ENCODE measurements around the gene CDCP1. TPM values are rescaled to one million over a fixed set of nuclear protein-coding genes. Genes with fewer than 3 reads are reported as not detected.

CDCP1 gene
- total and polyA plus RNA-seq, 12 donors, result 0.27 to 4.3 (median 1.6) TPM

- H3K4me3 ChIP-seq, result peak overlapping the region in 1 of 4 donors; percentile 24
- intact Hi-C loops (cut with DNase I), result loop anchor here (5.0 to 10.0 kb wide), 4 partner anchors 172 to 632 kb away; no protein-coding TSS in a partner anchor
- peaks cover 0 to 30% of the 10 kb centered on the region in 2 donors for H3K4me1 ChIP-seq (replicated peaks in 1 of 2)
- no peaks in the 10 kb centered on the region for H3K27me3 ChIP-seq
- peak overlapping the region in 3 of 5 donors; percentile 25 to 84 (median 56) for H3K27ac ChIP-seq
- whole genome bisulfite sequencing, 4 donors, result 24 to 34% (median 32%) methylated on average over 21 to 64 of the region's 64 CpGs
- no peaks in the 10 kb centered on the region for H3K9me3 ChIP-seq (replicated peaks in 1 of 3)
- peak in 5 of 7 donors; percentile 35 to 48 (median 37) for DNase-seq
- no peak for TF ChIP-seq POLR2A (IDR thresholded peaks at IDR 0.05)
- TF ChIP-seq CTCF (IDR thresholded peaks at IDR 0.05), result no peak
- H3K36me3 ChIP-seq (replicated peaks in 1 of 2), result no peaks in the 10 kb centered on the region
Measured at GRCh38 chr3:45035441-45036301, 110.5 kb downstream of the CDCP1 start.

GRCh38 chr3:45034612-45035252 is 111.4 kb downstream of the CDCP1 start:
- DNase-seq, result peak; percentile 65 to 80 (median 68)
- H3K36me3 ChIP-seq (replicated peaks in 1 of 2), result no peaks in the 10 kb centered on the region
- TF ChIP-seq POLR2A (IDR thresholded peaks at IDR 0.05), result no peak
- TF ChIP-seq CTCF (IDR thresholded peaks at IDR 0.05), result no peak
- 48 to 77% (median 64%) methylated on average over 3 of the region's 3 CpGs for WGBS, 4 donors
- no peaks in the 10 kb centered on the region for H3K27me3 ChIP-seq
- peaks cover 0 to 30% of the 10 kb centered on the region in 2 donors for H3K4me1 ChIP-seq (replicated peaks in 1 of 2)
- intact Hi-C loops (cut with DNase I), result loop anchor here (5.0 to 10.0 kb wide), 4 partner anchors 173 to 633 kb away; no protein-coding TSS in a partner anchor
- no peak overlapping the region for H3K4me3 ChIP-seq
- H3K27ac ChIP-seq, result peak overlapping the region in 3 of 5 donors; percentile 25 to 84 (median 56)
- H3K9me3 ChIP-seq (replicated peaks in 1 of 3), result no peaks in the 10 kb centered on the region

- intact Hi-C loops (cut with DNase I), result loop anchor here in 1 of 2 donors (10.0 kb wide), 1 partner anchor 499 kb away; no protein-coding TSS in a partner anchor
- no peaks in the 10 kb centered on the region for H3K27me3 ChIP-seq
- 70 to 89% (median 75%) methylated on average over 6 of the region's 6 CpGs for WGBS, 4 donors
- H3K4me1 ChIP-seq (replicated peaks in 1 of 2), result peaks cover 0 to 36% of the 10 kb centered on the region in 2 donors
- TF ChIP-seq POLR2A (IDR thresholded peaks at IDR 0.05) (no peak), CTCF (IDR thresholded peaks at IDR 0.05) (no peak)
- no peaks in the 10 kb centered on the region for H3K9me3 ChIP-seq (replicated peaks in 1 of 3)
- H3K36me3 ChIP-seq (replicated peaks in 1 of 2), result no peaks in the 10 kb centered on the region
- H3K27ac ChIP-seq, result peak overlapping the region in 2 of 5 donors; percentile 56 to 84
- DNase-seq, result peak in 2 of 7 donors; percentile 17 to 23
- H3K4me3 ChIP-seq, result no peak overlapping the region
Measured at GRCh38 chr3:45033791-45034190, 112.4 kb downstream of the CDCP1 start.

Small RNA genes within 50 kb of the gene (small RNA-seq; reads per million reads assigned to genes)
- gene RNU5B-3P, result 0 reads per million in 2 donors

Other genes with a start within 250 kb of the CDCP1 start
- 100 to 1,000 TPM in 4 of 9 donors, 10 to 100 TPM in 5; 66.1 to 143 (median 97.0) TPM for gene ZDHHC3, start 170.2 kb downstream of the CDCP1 start, total RNA-seq
- 100 to 1,000 TPM in 1 of 3 donors, 10 to 100 TPM in 2; 30.1 to 148 (median 34.7) TPM for gene ZDHHC3, start 170.2 kb downstream of the CDCP1 start, polyA plus RNA-seq
- gene EXOSC7, start 170.1 kb downstream of the CDCP1 start, total RNA-seq, result 100 to 1,000 TPM in 4 of 9 donors, 10 to 100 TPM in 5; 72.9 to 214 (median 93.0) TPM
- gene EXOSC7, start 170.1 kb downstream of the CDCP1 start, polyA plus RNA-seq, result 10 to 100 TPM; 68.9 to 80.2 (median 73.4) TPM
- 100 to 1,000 TPM in 3 of 9 donors, 10 to 100 TPM in 6; 20.7 to 110 (median 71.4) TPM for gene CLEC3B, start 120.1 kb downstream of the CDCP1 start, total RNA-seq
- 100 to 1,000 TPM in 2 of 3 donors, 1 to 10 TPM in 1; 5.1 to 251 (median 177) TPM for gene CLEC3B, start 120.1 kb downstream of the CDCP1 start, polyA plus RNA-seq
- gene TMEM158, start 79.9 kb upstream of the CDCP1 start, total RNA-seq, result 10 to 100 TPM in 7 of 9 donors, 1 to 10 TPM in 2; 2.1 to 31.4 (median 15.4) TPM
- gene TMEM158, start 79.9 kb upstream of the CDCP1 start, polyA plus RNA-seq, result 10 to 100 TPM in 1 of 3 donors, 1 to 10 TPM in 2; 5.5 to 11.9 (median 8.5) TPM
- 10 to 100 TPM; 18.0 to 38.4 (median 23.4) TPM for gene LARS2, start 242.2 kb upstream of the CDCP1 start, total RNA-seq
- gene LARS2, start 242.2 kb upstream of the CDCP1 start, polyA plus RNA-seq, result 10 to 100 TPM in 1 of 3 donors, 1 to 10 TPM in 2; 3.1 to 22.1 (median 4.7) TPM